HG03442 (cell line): ENCODE measurements around the gene DCUN1D3.

Source experiments
- ATAC-seq: cut with Tn5 transposase; IDR thresholded peaks from one replicate; pipeline ENCODE4 v1.9.1; 2021; ENCODE audit warnings: mild to moderate bottlenecking, moderate library complexity; ENCODE audit not compliant: unreplicated experiment

Gene DCUN1D3

GRCh38 chr16:20894388-20894787, 5.8 kb downstream of the DCUN1D3 start:
- no peak for ATAC-seq

- ATAC-seq, result no peak
Observed at GRCh38 chr16:20889625-20890275, 10.4 kb downstream of the DCUN1D3 start.

- ATAC-seq, result no peak
Observed at GRCh38 chr16:20887207-20887606, 13.0 kb downstream of the DCUN1D3 start.

- no peak for ATAC-seq
Observed at GRCh38 chr16:20886320-20886719, 13.8 kb downstream of the DCUN1D3 start.

GRCh38 chr16:20884240-20884556, 16.0 kb downstream of the DCUN1D3 start:
- ATAC-seq, result no peak

- no peak for ATAC-seq
Observed at GRCh38 chr16:20883554-20884239, 16.5 kb downstream of the DCUN1D3 start.

- no peak for ATAC-seq
Observed at GRCh38 chr16:20881503-20881878, 18.7 kb downstream of the DCUN1D3 start.

GRCh38 chr16:20880867-20881502, 19.2 kb downstream of the DCUN1D3 start:
- no peak for ATAC-seq

- ATAC-seq, result peak; percentile 49
Observed at GRCh38 chr16:20879175-20880040, 20.8 kb downstream of the DCUN1D3 start.

GRCh38 chr16:20878682-20879147, 21.4 kb downstream of the DCUN1D3 start:
- ATAC-seq, result no peak

GRCh38 chr16:20875355-20875650, 24.9 kb downstream of the DCUN1D3 start:
- no peak for ATAC-seq

- no peak for ATAC-seq
Observed at GRCh38 chr16:20874088-20874581, 26.0 kb downstream of the DCUN1D3 start.

GRCh38 chr16:20873331-20873730, 26.8 kb downstream of the DCUN1D3 start:
- ATAC-seq, result no peak

GRCh38 chr16:20871941-20872815, 28.0 kb downstream of the DCUN1D3 start:
- no peak for ATAC-seq

- no peak for ATAC-seq
Observed at GRCh38 chr16:20871258-20871657, 28.9 kb downstream of the DCUN1D3 start.

- ATAC-seq, result no peak
Observed at GRCh38 chr16:20870122-20870820, 29.9 kb downstream of the DCUN1D3 start.

- no peak for ATAC-seq
Observed at GRCh38 chr16:20868890-20869289, 31.3 kb downstream of the DCUN1D3 start.

GRCh38 chr16:20867585-20867984, 32.6 kb downstream of the DCUN1D3 start:
- no peak for ATAC-seq

- no peak for ATAC-seq
Observed at GRCh38 chr16:20866801-20867200, 33.4 kb downstream of the DCUN1D3 start.
